ENCODE results near the gene ARGLU1.

The ARGLU1 gene

DNA sequence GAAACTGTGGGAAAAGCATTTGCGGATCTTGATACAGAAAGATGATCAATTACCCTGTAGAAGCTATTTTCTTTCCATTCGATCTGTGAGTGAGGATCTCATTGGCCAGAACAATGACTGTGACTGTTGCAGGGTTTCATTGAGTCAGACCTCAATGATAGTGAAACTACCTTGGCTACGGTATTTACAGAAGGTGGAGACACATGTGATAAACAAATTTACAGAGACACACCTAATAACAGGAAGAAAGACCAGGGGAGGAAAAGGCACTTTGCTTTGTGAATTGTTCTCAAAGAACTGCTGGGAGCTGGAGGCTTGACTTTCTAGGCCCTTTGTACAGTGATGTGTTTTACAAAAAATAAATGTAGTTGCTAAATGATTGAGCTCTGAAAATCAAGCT lies 19.9 kb upstream of the ARGLU1 start:
- DNase-seq (ENCODE audit: low spot score): no peak

GRCh38 chr13:106586648-106587166 lies 18.8 kb upstream of the ARGLU1 start:
- no peak for DNase-seq (ENCODE audit: low spot score)

- DNase-seq (ENCODE audit: low spot score): no peak
These were observed 13.3 kb upstream of the ARGLU1 start for GRCh38 chr13:106581225-106581624.

DNA sequence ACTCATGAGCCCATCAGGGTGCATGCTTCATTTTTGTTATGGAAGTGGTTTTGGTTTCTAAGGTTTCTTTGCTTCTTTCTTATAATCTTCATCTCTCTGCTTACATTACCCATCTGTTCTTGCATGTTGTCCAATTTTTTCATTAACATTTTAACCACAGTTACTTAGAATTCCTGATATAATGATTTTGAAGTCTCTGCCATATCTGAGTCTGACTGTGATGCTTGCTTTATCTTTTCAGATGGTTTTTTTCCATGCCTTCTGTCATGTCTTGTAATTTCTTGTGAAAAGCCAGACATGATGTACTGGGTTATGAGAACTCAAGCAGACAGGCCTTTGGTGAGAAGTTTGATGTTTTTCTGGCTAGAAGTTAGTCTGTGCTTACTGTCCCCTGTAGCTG lies 8.0 kb upstream of the ARGLU1 start:
- DNase-seq (ENCODE audit: low spot score): no peak

- peak; percentile 67 for DNase-seq (ENCODE audit: low spot score)
These were observed 5.9 kb upstream of the ARGLU1 start for GRCh38 chr13:106573868-106574267.

DNA sequence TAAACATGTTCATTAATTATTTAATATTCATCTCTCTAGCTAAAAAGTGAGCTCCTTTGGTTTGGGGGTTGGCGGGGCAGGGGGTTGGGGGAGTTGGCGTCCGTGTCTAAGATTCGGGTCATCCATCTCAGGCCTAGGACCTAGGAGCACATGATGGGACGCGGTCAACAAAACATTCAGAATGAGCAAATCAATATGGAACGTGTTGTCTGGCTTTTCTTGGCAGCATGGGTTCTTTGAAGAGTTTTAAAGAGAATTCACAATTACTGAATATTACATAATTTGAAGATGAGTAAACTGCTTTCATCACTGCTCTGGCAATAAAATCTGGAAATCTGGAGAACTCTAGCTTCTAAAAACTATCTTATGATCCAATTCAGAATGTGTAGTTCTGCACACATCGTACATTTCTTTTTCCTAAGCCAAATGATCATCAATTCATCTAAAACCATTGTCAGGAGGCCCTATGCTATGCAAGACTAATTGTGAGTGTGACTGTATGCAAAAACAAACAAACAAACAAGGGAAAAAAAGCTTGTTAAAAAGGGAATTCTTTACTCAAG lies 5.4 kb upstream of the ARGLU1 start:
- peak; percentile 80 for DNase-seq (ENCODE audit: low spot score)

GRCh38 chr13:106570299-106570852 lies 2.4 kb upstream of the ARGLU1 start:
- DNase-seq (ENCODE audit: low spot score): no peak

DNA sequence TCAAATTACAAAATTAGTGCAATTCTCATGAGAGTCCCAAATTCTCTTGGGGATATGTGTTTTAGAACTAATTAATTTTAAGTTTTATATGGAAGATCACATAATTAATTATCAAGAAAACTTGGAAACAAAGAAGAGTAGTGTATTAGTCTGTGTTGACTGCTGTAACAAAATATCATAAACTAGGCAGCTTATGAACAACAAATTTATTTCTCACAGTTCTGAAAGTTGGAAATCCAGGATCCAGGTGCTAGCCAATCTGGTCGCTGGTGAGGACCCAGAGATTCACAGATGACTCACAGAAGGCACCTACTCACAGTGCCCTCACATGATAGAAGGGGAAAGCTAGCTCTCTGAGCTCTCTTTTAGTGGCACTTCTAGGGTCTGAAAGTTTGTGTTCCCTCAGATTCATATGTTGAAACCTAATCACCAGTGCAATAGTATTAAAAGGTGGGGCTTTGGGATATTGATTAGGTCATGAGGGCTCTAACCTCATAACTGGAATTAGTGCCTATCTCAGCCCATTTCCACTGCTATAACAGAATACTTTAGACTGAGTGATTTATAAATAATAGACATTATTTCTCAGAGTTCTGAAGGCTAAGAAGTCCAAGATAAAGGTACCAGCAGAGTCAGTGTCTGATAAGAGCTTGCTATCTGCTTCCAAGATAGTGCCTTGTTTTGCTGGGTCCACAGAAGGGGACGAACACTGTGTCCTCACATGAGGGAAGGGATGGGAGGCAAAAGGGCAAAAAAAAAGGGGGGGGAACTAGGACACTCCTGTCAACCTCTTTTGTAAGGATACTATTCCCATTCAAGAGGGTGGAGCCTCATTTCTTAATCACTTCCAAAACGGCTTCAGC lies 1.5 kb upstream of the ARGLU1 start:
- no peak for DNase-seq (ENCODE audit: low spot score)

GRCh38 chr13:106568299-106569003 lies 514 bp upstream of the ARGLU1 start:
- no peak for DNase-seq (ENCODE audit: low spot score)

DNA sequence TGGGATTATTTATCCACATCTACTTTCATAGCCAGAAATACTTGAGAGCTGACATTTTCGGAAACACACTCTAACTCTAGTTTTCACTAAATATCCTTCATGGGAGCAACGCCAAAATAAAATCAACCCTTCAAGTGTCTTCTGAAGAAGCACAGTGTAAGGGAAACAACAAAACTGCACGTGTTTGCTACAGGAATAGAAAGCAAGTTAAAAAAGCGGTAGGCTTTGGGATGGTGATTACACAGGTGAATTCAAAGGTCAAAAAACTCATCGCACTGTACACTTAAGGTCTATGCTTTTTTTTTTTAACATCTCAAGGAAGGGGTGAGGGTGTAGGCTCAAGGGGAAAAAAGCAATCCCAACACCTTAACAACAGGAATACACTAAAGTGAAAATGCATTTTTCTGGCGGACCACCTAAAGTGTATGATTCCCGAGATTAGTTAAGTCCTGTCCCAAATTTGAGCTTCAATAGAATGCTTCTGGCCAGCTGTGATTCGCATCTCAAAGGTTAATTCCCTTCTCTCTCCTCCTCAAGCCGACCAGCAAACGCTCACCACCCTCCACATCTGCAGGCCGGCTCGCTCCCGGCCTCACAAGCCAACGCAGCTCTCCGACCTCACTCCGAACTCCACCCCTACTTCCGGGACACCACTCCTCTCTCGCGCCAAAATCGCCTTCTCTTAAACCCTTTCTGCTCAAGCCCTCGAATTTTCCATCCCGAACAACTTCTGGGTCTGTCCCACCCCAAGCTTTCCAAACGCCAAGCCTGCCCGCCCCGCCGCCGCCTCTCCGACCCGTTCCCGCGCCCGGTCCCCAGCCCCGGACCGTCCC lies 1.1 kb downstream of the ARGLU1 start:
- DNase-seq (ENCODE audit: low spot score): peak; percentile 66

DNA sequence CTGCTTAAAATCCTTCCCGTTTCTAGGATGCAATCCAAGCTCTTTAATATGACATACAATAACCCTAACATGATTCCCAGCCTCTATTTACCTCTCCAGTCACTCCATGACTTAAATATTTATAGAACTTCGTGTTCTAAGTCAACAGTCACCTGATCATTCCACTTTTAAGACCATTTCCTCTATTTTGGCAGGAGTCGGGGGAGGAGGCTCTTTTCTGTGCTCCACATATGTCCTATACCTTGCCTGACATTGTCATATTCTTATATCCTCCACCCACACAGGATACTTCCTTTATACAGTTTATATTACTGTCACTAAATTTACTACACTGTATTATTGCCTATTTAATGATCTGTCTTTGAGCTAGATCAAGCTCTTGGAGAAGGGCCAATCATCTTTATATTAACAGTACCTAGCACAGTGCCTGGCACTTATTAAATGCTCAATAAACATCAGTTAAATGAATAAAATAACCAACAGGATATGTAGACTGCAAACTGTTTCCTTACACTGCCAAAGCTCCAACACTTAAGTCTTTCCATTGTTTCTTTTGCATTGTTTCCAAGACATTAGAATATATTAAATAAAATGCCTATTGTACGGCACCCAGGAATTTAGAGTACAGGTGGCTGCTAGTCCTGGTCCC lies 2.7 kb downstream of the ARGLU1 start:
- DNase-seq (ENCODE audit: low spot score): no peak

GRCh38 chr13:106562301-106562700 lies 5.6 kb downstream of the ARGLU1 start:
- no peak for DNase-seq (ENCODE audit: low spot score)

- DNase-seq (ENCODE audit: low spot score): no peak
These were observed 6.3 kb downstream of the ARGLU1 start for GRCh38 chr13:106561551-106562170.

GRCh38 chr13:106560821-106561220 lies 7.1 kb downstream of the ARGLU1 start:
- no peak for DNase-seq (ENCODE audit: low spot score)

DNA sequence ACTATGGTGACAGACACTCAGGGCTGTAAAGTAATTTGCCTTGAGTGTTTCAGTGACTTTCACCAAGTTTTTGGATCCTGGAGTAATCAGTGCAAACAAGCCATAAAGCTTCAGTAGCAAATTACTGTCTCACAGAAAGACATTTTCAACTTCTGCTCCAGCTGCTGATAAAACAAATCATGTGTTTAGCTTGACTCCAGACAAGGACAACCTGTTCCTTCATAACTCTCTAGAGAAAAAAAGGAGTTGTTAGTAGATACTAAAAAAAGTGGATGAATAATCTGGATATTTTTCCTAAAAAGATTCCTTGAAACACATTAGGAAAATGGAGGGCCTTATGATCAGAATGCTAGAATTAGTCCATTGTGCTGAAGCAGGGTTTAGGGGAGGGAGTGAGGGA lies 9.4 kb downstream of the ARGLU1 start:
- DNase-seq (ENCODE audit: low spot score): no peak

DNA sequence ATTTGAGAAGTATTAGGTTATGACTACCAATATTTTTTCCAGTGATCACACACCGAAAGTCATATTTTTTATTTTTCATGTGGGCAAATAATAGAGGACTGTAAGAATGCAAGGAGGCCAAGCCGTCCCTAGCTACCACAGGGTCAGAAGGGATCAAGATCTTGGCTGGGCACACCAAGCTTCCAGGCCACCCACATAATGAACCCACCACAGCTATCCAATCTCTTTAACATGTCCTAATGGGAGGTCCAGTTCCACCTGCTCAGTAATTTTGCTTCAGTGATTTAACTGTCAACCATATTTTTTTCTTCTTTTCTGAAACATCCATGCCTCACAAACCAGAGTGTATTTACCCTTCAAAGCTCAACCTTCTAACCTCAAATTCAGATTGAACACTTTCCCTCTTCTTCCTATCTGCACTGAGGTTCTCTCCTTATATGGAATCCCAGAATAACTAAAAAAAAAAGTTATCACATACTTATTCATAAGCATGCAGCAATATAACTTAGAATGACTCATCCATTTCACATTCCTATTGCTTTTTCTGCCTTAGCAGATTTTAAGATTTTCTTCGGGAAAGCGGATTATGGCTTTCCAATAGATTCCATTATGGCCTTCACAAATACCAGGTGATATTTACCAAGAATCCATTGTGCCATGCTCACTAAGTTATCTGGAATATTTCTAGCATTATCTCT lies 12.2 kb downstream of the ARGLU1 start:
- DNase-seq (ENCODE audit: low spot score): peak; percentile 20

- no peak for DNase-seq (ENCODE audit: low spot score)
These were observed 16.2 kb downstream of the ARGLU1 start for GRCh38 chr13:106551751-106552150.

- no peak for DNase-seq (ENCODE audit: low spot score)
These were observed 16.6 kb downstream of the ARGLU1 start for GRCh38 chr13:106551350-106551749.

DNA sequence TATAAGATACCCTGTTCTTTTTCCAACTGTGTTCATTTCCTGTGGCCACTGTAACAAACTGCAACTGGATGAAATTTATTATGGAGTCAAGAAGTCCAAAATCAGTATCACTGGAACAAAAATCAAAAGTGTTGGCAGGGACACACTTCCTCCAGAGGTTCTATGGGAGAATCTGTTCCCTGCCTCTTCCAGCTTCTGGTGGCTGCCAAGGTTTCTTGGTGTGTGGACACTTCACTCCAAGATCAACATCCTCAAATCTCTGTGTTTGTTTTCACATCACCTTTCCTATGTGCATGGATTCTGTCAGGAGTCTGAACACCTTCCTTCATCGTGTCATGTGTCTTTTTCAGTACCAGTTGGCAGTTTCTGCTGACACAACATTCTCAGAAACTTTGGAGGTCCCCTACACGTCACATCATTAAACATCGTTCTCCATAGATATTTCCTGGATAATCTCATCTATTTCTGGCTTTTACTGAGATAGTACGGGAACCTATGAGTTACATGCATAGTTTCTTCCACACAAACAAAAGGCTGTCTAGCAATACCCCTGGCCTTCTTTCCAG lies 17.3 kb downstream of the ARGLU1 start:
- DNase-seq (ENCODE audit: low spot score): no peak

All from AG08395 (cell line).